BJ (cell line): ENCODE data around the gene RAVER1. TPM values are rescaled to one million over a fixed set of nuclear protein-coding genes. Genes with fewer than 3 reads are reported as not detected.

Source experiments
- CTCF ChIA-PET: fragments of 350-600 bp; formaldehyde crosslinking; extraction: SDS; loops from one replicate; lab custom pipeline; 2021; ENCODE audit warnings: antibody characterized with exemption, inconsistent platforms; lab: Yijun Ruan, JAX
- POLR2A ChIA-PET: fragments of 300-600 bp; sonication (Branson Sonifier 250); formaldehyde crosslinking; extraction: SDS; loops from one replicate; lab custom pipeline; 2021; ENCODE audit warnings: antibody characterized with exemption; lab: Charles Lee
- DNase-seq: peaks from one replicate; pipeline ENCODE4 v3.0.0-alpha.2; 2011; ENCODE audit warnings: low read depth
- H3K27me3 ChIP-seq: 2 replicates; pipeline ENCODE4 v1.6.0; 2011; ENCODE audit warnings: low read length; ENCODE audit not compliant: control insufficient read depth, insufficient read depth
- H3K36me3 ChIP-seq: 2 replicates; pipeline ENCODE4 v1.5.1; 2011; ENCODE audit warnings: low read length; ENCODE audit not compliant: control insufficient read depth, insufficient read depth
- H3K4me3 ChIP-seq: 2 replicates; pipeline ENCODE4 v1.5.1; 2011; ENCODE audit warnings: low read depth, mild to moderate bottlenecking, control low read depth, low read length
- polyA plus RNA-seq: library from polyadenylated mRNA; depleted of rRNA; stranded (reverse); fragments of >200 nt; gene quantifications from 2 replicates; pipeline ENCODE4 v1.2.3, GENCODE V29; 2011
- TF ChIP-seq, protein P1 (sequence below): IDR thresholded peaks from 2 replicates; pipeline ENCODE4 v1.5.1; 2011; ENCODE audit warnings: low read depth, mild to moderate bottlenecking, control low read depth, inconsistent platforms, low read length, moderate library complexity; ENCODE audit not compliant: insufficient read depth

The RAVER1 gene
- polyA plus RNA-seq, 1 experiment, result 5.1 TPM

- TF ChIP-seq, protein P1, sequence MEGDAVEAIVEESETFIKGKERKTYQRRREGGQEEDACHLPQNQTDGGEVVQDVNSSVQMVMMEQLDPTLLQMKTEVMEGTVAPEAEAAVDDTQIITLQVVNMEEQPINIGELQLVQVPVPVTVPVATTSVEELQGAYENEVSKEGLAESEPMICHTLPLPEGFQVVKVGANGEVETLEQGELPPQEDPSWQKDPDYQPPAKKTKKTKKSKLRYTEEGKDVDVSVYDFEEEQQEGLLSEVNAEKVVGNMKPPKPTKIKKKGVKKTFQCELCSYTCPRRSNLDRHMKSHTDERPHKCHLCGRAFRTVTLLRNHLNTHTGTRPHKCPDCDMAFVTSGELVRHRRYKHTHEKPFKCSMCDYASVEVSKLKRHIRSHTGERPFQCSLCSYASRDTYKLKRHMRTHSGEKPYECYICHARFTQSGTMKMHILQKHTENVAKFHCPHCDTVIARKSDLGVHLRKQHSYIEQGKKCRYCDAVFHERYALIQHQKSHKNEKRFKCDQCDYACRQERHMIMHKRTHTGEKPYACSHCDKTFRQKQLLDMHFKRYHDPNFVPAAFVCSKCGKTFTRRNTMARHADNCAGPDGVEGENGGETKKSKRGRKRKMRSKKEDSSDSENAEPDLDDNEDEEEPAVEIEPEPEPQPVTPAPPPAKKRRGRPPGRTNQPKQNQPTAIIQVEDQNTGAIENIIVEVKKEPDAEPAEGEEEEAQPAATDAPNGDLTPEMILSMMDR, result no peak
- CTCF ChIA-PET, result interaction anchor here (0.6 to 2.6 kb wide), 6 partner anchors 7 to 81 kb away, joined by 3 to 14 read pairs (median 5); no protein-coding TSS in a partner anchor
These were observed 2.1 kb upstream of the RAVER1 start for GRCh38 chr19:10335352-10335985.

DNA sequence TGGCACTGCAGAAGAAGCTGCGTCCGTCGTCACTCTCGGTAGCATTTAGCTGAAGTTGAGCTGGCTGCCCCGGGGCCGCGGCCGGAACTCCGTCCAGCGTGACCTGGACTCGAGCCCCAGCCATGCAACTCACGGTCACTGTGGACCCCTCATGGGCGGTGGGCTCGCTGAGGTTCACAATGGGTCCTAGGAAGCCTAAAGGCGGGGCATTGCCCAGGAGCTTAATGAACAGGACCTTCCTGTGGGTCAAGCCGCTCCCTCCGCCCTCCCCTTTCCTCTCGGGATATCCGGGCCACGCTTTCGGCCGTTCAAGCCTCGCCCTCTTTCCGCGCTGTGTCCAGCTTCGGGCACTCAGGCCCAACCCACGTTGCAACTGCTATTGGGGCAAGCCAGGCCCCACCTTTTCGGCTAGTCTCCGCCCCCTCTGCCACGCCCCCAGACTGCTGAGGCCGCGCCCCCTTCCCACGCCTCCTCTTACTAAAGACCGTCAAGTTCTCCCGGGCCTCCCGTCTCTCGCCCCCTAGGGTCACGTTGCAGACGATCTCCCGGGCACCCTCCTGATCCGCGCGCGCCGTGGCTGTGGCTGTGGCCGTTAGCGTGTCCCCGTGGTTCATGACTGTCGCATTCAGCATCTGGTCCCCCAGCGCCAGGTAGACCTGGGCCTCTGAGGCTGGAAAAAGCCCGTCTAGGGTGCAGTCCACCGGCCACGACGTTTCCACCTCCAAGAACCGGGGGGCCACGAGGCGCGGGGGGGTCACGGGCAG, 1.4 kb upstream of the RAVER1 start:
- CTCF ChIA-PET, result interaction anchor here (0.6 to 2.6 kb wide), 13 partner anchors 8 to 334 kb away, joined by 3 to 14 read pairs (median 3); no protein-coding TSS in a partner anchor
- POLR2A ChIA-PET, result interaction anchor here (0.6 kb wide), 3 partner anchors 8 to 63 kb away, joined by 3 to 6 read pairs (median 3); no protein-coding TSS in a partner anchor
- Histone ChIP-seq H3K36me3 (peaks cover 2% of the 10 kb centered on the region), H3K4me3 (peak overlapping the region; percentile 97), H3K27me3 (no peaks in the 10 kb centered on the region)
- peak; percentile 81 for DNase-seq
- TF ChIP-seq, protein P1, result peak; percentile 40

More at GRCh38 chr19:10335352-10335985, 2.1 kb upstream of the RAVER1 start:
- Histone ChIP-seq H3K27me3 (no peaks in the 10 kb centered on the region), H3K36me3 (no peaks in the 10 kb centered on the region; the same call in 1 of the 2 replicates), H3K4me3 (no peak overlapping the region)
- POLR2A ChIA-PET, result interaction anchor here (0.6 kb wide), 1 partner anchor 9 kb away, joined by 6 read pairs; no protein-coding TSS in a partner anchor
- DNase-seq, result no peak

DNA sequence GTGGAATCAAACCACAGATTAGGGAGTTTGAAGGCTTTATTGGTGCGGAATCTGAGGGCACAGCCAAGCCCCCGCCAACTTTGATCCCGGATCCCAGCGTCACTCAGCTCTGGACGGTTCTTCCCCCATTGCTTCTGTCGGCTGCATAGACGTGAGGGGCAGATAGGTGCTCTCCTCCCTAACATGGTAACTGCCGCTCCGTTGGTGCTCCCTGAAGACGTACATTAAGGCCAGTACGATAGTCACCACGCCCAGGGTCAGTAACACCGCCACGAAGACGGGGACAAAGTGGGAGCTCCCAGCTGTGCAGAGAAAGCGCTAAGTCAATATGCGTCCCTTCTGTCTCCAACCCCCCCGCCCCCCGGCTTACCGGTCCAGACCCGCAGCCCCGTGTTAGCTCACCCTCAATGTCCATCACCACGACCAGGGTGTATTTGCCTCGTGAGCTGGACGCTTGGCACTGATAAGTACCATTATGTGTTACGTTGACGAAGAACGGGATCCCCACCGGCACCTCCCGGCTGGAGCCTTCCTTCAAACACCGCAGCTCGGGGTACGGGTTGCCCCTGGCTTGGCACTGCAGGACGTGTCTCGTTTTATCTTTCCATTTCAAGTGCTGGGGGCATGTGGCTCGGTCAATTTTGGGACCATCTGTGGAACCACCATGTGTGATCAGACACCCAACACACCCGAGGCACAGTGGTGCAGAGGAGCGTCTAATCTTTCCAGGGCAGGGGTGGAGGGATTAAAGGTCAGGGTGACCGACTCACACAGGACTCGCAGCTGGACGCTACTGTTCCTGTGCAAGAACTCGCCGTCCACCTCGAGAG, 644 bp upstream of the RAVER1 start:
- H3K27me3 ChIP-seq, result no peaks in the 10 kb centered on the region
- ChIA-PET CTCF (interaction anchor here (0.7 to 2.6 kb wide), 13 partner anchors 8 to 334 kb away, joined by 3 to 14 read pairs (median 3); partner anchors contain the start of gene ICAM1), POLR2A (interaction anchor here (0.5 to 1.0 kb wide), 9 partner anchors 11 to 1765 kb away, joined by 3 to 14 read pairs (median 5); no protein-coding TSS in a partner anchor)
- DNase-seq, result no peak
- peak overlapping the region; percentile 97 for H3K4me3 ChIP-seq
- TF ChIP-seq, protein P1, result no peak
- peaks cover 9% of the 10 kb centered on the region for H3K36me3 ChIP-seq

GRCh38 chr19:10332158-10332964, 968 bp downstream of the RAVER1 start:
- POLR2A ChIA-PET, result no interaction called here
- peak overlapping the region; percentile 97 for H3K4me3 ChIP-seq
- CTCF ChIA-PET, result interaction anchor here (1.7 kb wide), 1 partner anchor 61 kb away, joined by 7 read pairs; the partner anchor contains the start of gene ICAM1
- no peak for DNase-seq
- TF ChIP-seq, protein P1, result no peak
- H3K36me3 ChIP-seq, result peaks cover 24% of the 10 kb centered on the region
- H3K27me3 ChIP-seq, result no peaks in the 10 kb centered on the region
